ENCODE results near the gene IL17REL. TPM values are rescaled to one million over a fixed set of nuclear protein-coding genes. Genes with fewer than 3 reads are reported as not detected.

IL17REL gene
- total RNA-seq, 1 experiment from 2014 or later, result 0.24 TPM

DNA sequence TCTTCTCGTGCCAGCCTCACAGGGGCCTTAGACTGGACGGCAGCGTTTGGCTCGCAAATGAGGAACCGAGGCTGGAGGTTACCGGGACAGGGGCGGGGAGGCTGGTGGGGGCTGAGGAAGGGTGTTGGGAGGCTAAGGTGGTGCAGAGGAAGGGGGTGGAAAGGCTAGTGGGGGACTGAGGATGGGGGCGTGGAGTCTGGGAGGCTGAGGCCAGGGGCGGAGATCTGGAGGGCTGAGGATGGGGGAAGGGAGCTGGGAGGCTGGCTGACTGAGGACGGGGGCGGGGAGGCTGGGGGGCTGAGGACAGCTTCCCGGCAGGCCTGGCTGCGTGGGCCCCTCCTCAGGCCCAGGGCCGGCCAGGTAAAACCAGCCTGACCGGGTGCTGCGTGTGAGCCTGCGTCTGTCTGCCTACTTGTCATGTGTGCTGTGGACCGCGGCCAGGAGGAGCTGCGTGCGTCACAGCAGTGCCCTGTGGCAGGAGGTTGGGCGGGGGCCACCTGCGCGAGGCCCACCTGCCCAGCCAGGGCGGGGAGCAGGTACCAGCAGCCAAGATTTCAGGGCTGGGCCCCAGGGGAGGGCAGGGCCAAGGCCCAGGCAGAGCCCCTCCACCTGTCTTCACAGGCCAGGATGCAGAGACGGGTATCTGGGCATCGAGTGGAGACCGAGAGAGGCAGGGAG lies 61.4 kb downstream of the IL17REL start:
- peaks cover 8% of the 10 kb centered on the region for H3K4me1 Mint-ChIP-seq
- ATAC-seq (no peak), DNase-seq (ENCODE audit: low spot score) (no peak)
- no peak for TF ChIP-seq ZNF138 (CRISPR knock-in tag; conservative IDR thresholded peaks at IDR 0.05)
- TF ChIP-seq FOXP1 (CRISPR knock-in tag; IDR thresholded peaks at IDR 0.05; ENCODE audit: borderline replicate concordance), result 0 out of 2 replicates have a peak, but pooled peaks have one; percentile 34
- ChIA-PET CTCF (interaction anchor here (0.8 to 3.6 kb wide), 5 partner anchors 12 to 79 kb away, joined by 3 to 15 read pairs (median 8); no protein-coding TSS in a partner anchor), POLR2A (interaction anchor here (1.0 kb wide), 1 partner anchor 129 kb away, joined by 3 read pairs; no protein-coding TSS in a partner anchor)
- no peak overlapping the region for H3K4me3 Mint-ChIP-seq
- H3K36me3 Mint-ChIP-seq, result no peaks in the 10 kb centered on the region
- no peaks in the 10 kb centered on the region for H3K27me3 Mint-ChIP-seq (ENCODE audit: low read depth)
- no peak overlapping the region for H3K27ac Mint-ChIP-seq
- no peaks in the 10 kb centered on the region for H3K9me3 Mint-ChIP-seq

DNA sequence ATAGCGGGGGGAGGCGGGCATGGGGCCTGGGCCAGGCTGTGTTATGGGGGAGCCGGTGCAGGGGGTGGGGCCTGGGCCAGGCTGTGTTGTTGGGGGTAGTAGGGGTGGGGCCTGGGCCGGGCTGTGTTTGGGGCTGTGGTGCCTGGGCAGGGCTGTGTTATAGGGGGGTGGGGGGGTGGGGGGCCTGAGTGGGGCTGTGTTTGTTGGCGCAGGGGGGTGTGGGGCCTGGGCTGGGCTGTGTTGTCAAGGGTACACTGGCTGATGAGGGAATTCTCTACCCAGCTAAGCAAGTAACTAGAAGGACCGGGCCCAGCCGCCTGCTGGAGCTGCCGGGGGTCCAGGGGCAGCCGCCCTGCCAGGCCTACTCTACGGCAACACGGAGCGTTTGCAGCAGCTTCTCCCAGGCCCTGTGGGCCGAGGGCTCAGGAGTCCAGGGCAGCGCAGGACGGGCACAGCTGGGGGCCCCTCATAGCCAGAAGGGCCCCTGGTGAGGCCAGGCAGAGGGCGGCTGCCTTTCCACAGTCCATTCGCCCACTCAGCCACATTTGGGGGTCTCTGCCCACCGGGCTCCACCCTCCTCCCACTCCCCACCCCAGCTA lies 62.1 kb downstream of the IL17REL start:
- Mint-ChIP-seq H3K4me1 (peaks cover 8% of the 10 kb centered on the region), H3K9me3 (no peaks in the 10 kb centered on the region), H3K27ac (no peak overlapping the region), H3K36me3 (no peaks in the 10 kb centered on the region), H3K4me3 (no peak overlapping the region), H3K27me3 (ENCODE audit: low read depth) (no peaks in the 10 kb centered on the region)
- ATAC-seq (no peak), DNase-seq (ENCODE audit: low spot score) (no peak)
- TF ChIP-seq EMX1 (CRISPR knock-in tag; IDR thresholded peaks at IDR 0.05), result no peak
- no peak for TF ChIP-seq NFYB (CRISPR knock-in tag; conservative IDR thresholded peaks at IDR 0.05; ENCODE audit: low read depth)
- no peak for TF ChIP-seq NR3C1 (CRISPR knock-in tag; conservative IDR thresholded peaks at IDR 0.05; ENCODE audit: low read depth)
- TF ChIP-seq RELA (CRISPR knock-in tag; IDR thresholded peaks at IDR 0.05; ENCODE audit: borderline replicate concordance), result no peak
- no peak for TF ChIP-seq ZNF121 (CRISPR knock-in tag; IDR thresholded peaks at IDR 0.05)
- TF ChIP-seq SMAD4 (CRISPR knock-in tag; IDR thresholded peaks at IDR 0.05), result no peak
- TF ChIP-seq ZNF416 (CRISPR knock-in tag; IDR thresholded peaks at IDR 0.05), result no peak
- TF ChIP-seq, protein P1, sequence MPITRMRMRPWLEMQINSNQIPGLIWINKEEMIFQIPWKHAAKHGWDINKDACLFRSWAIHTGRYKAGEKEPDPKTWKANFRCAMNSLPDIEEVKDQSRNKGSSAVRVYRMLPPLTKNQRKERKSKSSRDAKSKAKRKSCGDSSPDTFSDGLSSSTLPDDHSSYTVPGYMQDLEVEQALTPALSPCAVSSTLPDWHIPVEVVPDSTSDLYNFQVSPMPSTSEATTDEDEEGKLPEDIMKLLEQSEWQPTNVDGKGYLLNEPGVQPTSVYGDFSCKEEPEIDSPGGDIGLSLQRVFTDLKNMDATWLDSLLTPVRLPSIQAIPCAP (CRISPR knock-in tag; IDR thresholded peaks at IDR 0.05), result no peak
- no peak for TF ChIP-seq JAZF1 (CRISPR knock-in tag; IDR thresholded peaks at IDR 0.05)
- no peak for TF ChIP-seq NFATC4 (CRISPR knock-in tag; IDR thresholded peaks at IDR 0.05)
- TF ChIP-seq, protein P2, sequence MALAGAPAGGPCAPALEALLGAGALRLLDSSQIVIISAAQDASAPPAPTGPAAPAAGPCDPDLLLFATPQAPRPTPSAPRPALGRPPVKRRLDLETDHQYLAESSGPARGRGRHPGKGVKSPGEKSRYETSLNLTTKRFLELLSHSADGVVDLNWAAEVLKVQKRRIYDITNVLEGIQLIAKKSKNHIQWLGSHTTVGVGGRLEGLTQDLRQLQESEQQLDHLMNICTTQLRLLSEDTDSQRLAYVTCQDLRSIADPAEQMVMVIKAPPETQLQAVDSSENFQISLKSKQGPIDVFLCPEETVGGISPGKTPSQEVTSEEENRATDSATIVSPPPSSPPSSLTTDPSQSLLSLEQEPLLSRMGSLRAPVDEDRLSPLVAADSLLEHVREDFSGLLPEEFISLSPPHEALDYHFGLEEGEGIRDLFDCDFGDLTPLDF (CRISPR knock-in tag; IDR thresholded peaks at IDR 0.05), result no peak
- TF ChIP-seq FOXP1 (CRISPR knock-in tag; IDR thresholded peaks at IDR 0.05; ENCODE audit: borderline replicate concordance), result no peak
- TF ChIP-seq ZNF317 (CRISPR knock-in tag; IDR thresholded peaks at IDR 0.05; ENCODE audit: borderline replicate concordance, low read depth), result no peak
- TF ChIP-seq, protein P3, sequence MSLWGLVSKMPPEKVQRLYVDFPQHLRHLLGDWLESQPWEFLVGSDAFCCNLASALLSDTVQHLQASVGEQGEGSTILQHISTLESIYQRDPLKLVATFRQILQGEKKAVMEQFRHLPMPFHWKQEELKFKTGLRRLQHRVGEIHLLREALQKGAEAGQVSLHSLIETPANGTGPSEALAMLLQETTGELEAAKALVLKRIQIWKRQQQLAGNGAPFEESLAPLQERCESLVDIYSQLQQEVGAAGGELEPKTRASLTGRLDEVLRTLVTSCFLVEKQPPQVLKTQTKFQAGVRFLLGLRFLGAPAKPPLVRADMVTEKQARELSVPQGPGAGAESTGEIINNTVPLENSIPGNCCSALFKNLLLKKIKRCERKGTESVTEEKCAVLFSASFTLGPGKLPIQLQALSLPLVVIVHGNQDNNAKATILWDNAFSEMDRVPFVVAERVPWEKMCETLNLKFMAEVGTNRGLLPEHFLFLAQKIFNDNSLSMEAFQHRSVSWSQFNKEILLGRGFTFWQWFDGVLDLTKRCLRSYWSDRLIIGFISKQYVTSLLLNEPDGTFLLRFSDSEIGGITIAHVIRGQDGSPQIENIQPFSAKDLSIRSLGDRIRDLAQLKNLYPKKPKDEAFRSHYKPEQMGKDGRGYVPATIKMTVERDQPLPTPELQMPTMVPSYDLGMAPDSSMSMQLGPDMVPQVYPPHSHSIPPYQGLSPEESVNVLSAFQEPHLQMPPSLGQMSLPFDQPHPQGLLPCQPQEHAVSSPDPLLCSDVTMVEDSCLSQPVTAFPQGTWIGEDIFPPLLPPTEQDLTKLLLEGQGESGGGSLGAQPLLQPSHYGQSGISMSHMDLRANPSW (CRISPR knock-in tag; conservative IDR thresholded peaks at IDR 0.05; ENCODE audit: low read depth), result no peak
- TF ChIP-seq IRF2 (CRISPR knock-in tag; IDR thresholded peaks at IDR 0.05; ENCODE audit: borderline replicate concordance, low read depth), result no peak
- TF ChIP-seq, protein P4, sequence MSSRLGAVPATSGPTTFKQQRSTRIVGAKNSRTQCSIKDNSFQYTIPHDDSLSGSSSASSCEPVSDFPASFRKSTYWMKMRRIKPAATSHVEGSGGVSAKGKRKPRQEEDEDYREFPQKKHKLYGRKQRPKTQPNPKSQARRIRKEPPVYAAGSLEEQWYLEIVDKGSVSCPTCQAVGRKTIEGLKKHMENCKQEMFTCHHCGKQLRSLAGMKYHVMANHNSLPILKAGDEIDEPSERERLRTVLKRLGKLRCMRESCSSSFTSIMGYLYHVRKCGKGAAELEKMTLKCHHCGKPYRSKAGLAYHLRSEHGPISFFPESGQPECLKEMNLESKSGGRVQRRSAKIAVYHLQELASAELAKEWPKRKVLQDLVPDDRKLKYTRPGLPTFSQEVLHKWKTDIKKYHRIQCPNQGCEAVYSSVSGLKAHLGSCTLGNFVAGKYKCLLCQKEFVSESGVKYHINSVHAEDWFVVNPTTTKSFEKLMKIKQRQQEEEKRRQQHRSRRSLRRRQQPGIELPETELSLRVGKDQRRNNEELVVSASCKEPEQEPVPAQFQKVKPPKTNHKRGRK (CRISPR knock-in tag; IDR thresholded peaks at IDR 0.05; ENCODE audit: borderline replicate concordance), result no peak
- TF ChIP-seq PRRX2 (CRISPR knock-in tag; IDR thresholded peaks at IDR 0.05), result no peak
- TF ChIP-seq, protein P5, sequence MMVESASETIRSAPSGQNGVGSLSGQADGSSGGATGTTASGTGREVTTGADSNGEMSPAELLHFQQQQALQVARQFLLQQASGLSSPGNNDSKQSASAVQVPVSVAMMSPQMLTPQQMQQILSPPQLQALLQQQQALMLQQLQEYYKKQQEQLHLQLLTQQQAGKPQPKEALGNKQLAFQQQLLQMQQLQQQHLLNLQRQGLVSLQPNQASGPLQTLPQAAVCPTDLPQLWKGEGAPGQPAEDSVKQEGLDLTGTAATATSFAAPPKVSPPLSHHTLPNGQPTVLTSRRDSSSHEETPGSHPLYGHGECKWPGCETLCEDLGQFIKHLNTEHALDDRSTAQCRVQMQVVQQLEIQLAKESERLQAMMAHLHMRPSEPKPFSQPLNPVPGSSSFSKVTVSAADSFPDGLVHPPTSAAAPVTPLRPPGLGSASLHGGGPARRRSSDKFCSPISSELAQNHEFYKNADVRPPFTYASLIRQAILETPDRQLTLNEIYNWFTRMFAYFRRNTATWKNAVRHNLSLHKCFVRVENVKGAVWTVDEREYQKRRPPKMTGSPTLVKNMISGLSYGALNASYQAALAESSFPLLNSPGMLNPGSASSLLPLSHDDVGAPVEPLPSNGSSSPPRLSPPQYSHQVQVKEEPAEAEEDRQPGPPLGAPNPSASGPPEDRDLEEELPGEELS (CRISPR knock-in tag; IDR thresholded peaks at IDR 0.05), result no peak
- TF ChIP-seq, protein P6, sequence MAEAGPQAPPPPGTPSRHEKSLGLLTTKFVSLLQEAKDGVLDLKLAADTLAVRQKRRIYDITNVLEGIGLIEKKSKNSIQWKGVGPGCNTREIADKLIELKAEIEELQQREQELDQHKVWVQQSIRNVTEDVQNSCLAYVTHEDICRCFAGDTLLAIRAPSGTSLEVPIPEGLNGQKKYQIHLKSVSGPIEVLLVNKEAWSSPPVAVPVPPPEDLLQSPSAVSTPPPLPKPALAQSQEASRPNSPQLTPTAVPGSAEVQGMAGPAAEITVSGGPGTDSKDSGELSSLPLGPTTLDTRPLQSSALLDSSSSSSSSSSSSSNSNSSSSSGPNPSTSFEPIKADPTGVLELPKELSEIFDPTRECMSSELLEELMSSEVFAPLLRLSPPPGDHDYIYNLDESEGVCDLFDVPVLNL (CRISPR knock-in tag; IDR thresholded peaks at IDR 0.05; ENCODE audit: borderline replicate concordance, low read depth), result no peak
- ChIA-PET CTCF (interaction anchor here (2.1 to 3.6 kb wide), 2 partner anchors 33 to 80 kb away, joined by 8 to 15 read pairs; no protein-coding TSS in a partner anchor), POLR2A (no interaction called here)

Measured in WTC11 (cell line).